ENCODE measurements around the gene MAP3K14.
A peak's percentile ranks its signal among the peaks of the same experiment; 100 is the strongest.

The MAP3K14 gene

DNA sequence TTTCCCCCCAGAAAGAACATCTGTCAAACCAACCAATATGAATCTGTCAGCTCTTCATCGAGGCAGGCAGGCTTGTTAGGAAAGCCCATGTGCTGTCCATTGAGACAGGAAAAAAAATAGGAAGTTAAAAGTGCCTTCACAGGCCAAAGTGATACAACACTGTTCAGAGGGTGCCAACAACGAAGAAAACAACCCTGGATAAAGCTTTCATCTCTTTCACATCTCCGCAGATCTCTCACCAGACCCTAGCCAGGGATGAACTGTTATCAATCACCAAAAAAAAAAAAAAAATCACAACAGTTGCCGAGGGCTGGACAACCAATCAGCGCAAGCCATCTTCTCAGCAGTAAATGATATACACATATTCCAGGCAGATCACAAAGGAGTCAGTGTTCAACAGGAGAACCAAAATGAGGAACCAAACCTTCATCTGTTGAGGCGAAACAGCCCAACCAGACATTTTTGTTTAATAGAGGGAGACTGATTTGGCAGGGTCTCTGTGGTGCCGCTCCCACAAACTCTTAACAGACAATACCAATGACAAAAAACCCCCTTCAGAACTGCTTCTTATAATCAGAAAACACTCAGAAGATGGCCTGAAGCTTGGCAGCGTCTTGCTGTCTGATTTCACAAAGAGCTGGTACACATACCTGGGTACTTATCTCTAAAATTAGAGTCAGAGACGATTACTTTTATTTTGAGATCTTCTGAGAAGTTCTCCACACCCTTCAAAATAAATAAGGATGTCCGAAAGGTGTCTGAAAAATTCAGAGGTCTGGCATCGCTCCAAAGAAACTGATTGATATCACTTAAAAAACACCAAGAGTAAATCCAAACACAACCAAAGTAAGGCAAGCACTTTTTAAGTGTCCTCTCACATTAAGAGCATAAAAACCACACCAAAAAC lies 1.8 kb downstream of the MAP3K14 start:
- Histone ChIP-seq H3K9me2 (replicated peaks; ENCODE audit: control insufficient read depth, low read length) (no peaks in the 10 kb centered on the region), H3K9me3 (ENCODE audit: control insufficient read depth, insufficient read depth, low read length) (no peaks in the 10 kb centered on the region), H3K4me1 (ENCODE audit: control insufficient read depth, low read length) (peaks cover 69% of the 10 kb centered on the region), H3K4me2 (ENCODE audit: low read length) (peak overlapping the region; percentile 81), H3F3A (ENCODE audit: control insufficient read depth, insufficient read depth) (peaks cover 23% of the 10 kb centered on the region), H3K79me2 (ENCODE audit: control insufficient read depth, low read length) (peaks cover 64% of the 10 kb centered on the region), H3K4me3 (ENCODE audit: low read length) (peak overlapping the region; percentile 97), H3K36me3 (ENCODE audit: control insufficient read depth, low read length) (peaks cover 26% of the 10 kb centered on the region), H3K27me3 (ENCODE audit: control insufficient read depth, low read length) (no peaks in the 10 kb centered on the region), H4K20me1 (ENCODE audit: control insufficient read depth, insufficient read depth, low read depth, low read length) (no peaks in the 10 kb centered on the region), H3K27ac (ENCODE audit: low read depth, low read length) (peak overlapping the region; percentile 72)
- TF ChIP-seq EZH2phosphoT487 (IDR thresholded peaks at IDR 0.05; ENCODE audit: borderline replicate concordance, low read length) = no peak
- TF ChIP-seq, protein P1, sequence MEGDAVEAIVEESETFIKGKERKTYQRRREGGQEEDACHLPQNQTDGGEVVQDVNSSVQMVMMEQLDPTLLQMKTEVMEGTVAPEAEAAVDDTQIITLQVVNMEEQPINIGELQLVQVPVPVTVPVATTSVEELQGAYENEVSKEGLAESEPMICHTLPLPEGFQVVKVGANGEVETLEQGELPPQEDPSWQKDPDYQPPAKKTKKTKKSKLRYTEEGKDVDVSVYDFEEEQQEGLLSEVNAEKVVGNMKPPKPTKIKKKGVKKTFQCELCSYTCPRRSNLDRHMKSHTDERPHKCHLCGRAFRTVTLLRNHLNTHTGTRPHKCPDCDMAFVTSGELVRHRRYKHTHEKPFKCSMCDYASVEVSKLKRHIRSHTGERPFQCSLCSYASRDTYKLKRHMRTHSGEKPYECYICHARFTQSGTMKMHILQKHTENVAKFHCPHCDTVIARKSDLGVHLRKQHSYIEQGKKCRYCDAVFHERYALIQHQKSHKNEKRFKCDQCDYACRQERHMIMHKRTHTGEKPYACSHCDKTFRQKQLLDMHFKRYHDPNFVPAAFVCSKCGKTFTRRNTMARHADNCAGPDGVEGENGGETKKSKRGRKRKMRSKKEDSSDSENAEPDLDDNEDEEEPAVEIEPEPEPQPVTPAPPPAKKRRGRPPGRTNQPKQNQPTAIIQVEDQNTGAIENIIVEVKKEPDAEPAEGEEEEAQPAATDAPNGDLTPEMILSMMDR (IDR thresholded peaks at IDR 0.05; ENCODE audit: low read depth, low read length, poor library complexity, severe bottlenecking) = no peak

DNA sequence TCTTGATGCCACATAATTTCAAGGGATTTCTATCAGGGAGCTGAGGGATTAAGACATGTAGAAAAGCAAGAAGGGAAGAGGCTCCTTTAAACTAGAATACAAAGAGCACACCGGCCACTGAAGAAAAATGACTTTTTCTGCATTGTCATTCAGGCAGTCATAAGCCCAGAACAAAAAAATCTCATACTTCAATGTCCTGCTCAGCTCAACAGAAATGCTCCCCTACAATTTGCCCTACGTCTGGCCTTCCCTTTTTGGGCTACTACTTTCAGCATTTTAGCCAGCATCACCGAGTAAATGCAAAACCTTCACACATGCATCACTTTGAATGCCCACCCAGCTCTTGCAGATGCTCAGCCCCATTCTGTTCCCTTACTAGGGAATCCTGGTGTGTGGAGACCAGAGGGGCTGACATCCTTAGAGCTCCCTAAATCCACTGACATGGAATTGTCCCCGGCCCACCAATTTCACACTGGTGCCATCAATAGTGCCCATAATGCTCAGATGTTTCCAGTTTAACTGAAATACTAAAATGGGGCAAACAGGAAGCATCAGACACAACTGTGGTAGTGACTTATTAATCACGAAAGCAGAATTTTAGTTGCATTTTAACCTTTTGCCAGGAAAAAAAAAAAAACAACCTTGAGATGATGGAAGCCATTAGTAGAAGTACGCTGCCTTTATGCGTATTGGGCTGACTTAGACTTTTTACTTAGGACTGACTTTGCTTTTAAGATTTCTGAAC lies 2.7 kb downstream of the MAP3K14 start:
- no peaks in the 10 kb centered on the region for H3K9me2 ChIP-seq (replicated peaks; ENCODE audit: control insufficient read depth, low read length)

DNA sequence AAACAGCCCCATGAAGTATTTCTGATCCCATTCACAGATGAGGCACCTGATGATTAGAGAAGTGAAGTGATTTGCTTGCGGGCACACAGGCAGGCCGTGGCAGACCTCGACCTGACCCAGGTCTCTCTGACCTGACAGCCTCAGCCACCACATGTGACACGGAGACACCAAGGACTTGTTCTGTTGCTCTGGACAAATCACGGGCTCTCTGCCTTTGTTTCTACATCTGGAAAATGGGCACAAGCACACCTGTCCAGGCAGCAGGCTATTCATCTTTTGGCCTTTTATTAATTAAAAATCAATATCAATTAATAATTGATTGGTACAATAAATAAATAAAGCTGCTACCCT lies 3.4 kb downstream of the MAP3K14 start:
- Histone ChIP-seq H3F3A (ENCODE audit: control insufficient read depth, insufficient read depth) (peaks cover 23% of the 10 kb centered on the region), H3K36me3 (ENCODE audit: control insufficient read depth, low read length) (peaks cover 26% of the 10 kb centered on the region), H3K4me3 (ENCODE audit: low read length) (peak overlapping the region; percentile 97), H3K27ac (ENCODE audit: low read depth, low read length) (peak overlapping the region; percentile 72), H3K79me2 (ENCODE audit: control insufficient read depth, low read length) (peaks cover 75% of the 10 kb centered on the region), H3K9me3 (ENCODE audit: control insufficient read depth, insufficient read depth, low read length) (no peaks in the 10 kb centered on the region), H4K20me1 (ENCODE audit: control insufficient read depth, insufficient read depth, low read depth, low read length) (no peaks in the 10 kb centered on the region), H3K9me2 (replicated peaks; ENCODE audit: control insufficient read depth, low read length) (no peaks in the 10 kb centered on the region), H3K4me1 (ENCODE audit: control insufficient read depth, low read length) (peaks cover 76% of the 10 kb centered on the region), H3K4me2 (ENCODE audit: low read length) (peak overlapping the region; percentile 81), H3K27me3 (ENCODE audit: control insufficient read depth, low read length) (no peaks in the 10 kb centered on the region)
- TF ChIP-seq, protein P1 (IDR thresholded peaks at IDR 0.05; ENCODE audit: low read depth, low read length, poor library complexity, severe bottlenecking) = no peak
- TF ChIP-seq EZH2phosphoT487 (IDR thresholded peaks at IDR 0.05; ENCODE audit: borderline replicate concordance, low read length) = no peak

More for the DNA sequence above, 2.7 kb downstream of the MAP3K14 start:
- peak overlapping the region; percentile 81 for H3K4me2 ChIP-seq (ENCODE audit: low read length)
- H3K27ac ChIP-seq (ENCODE audit: low read depth, low read length) = peak overlapping the region; percentile 72
- H3K36me3 ChIP-seq (ENCODE audit: control insufficient read depth, low read length) = peaks cover 26% of the 10 kb centered on the region
- H3K4me1 ChIP-seq (ENCODE audit: control insufficient read depth, low read length) = peaks cover 71% of the 10 kb centered on the region
- TF ChIP-seq, protein P1 (IDR thresholded peaks at IDR 0.05; ENCODE audit: low read depth, low read length, poor library complexity, severe bottlenecking) = no peak
- TF ChIP-seq EZH2phosphoT487 (IDR thresholded peaks at IDR 0.05; ENCODE audit: borderline replicate concordance, low read length) = no peak
- peaks cover 71% of the 10 kb centered on the region for H3K79me2 ChIP-seq (ENCODE audit: control insufficient read depth, low read length)
- peaks cover 23% of the 10 kb centered on the region for H3F3A ChIP-seq (ENCODE audit: control insufficient read depth, insufficient read depth)
- H3K4me3 ChIP-seq (ENCODE audit: low read length) = peak overlapping the region; percentile 97
- H3K27me3 ChIP-seq (ENCODE audit: control insufficient read depth, low read length) = no peaks in the 10 kb centered on the region
- no peaks in the 10 kb centered on the region for H3K9me3 ChIP-seq (ENCODE audit: control insufficient read depth, insufficient read depth, low read length)
- no peaks in the 10 kb centered on the region for H4K20me1 ChIP-seq (ENCODE audit: control insufficient read depth, insufficient read depth, low read depth, low read length)

Measured in DOHH2 (cell line).